Dermis blood vessel endothelial cell (primary cell): ENCODE data around the gene ANXA8. TPM values are rescaled to one million over a fixed set of nuclear protein-coding genes. Genes with fewer than 3 reads are reported as not detected.
"Not testable (repeated sequence)": the region's sequence is repeated elsewhere in the genome, so short reads cannot be mapped to it uniquely, and the experiment has no call there.

Experiments used
- DNase-seq: peaks from one replicate; pipeline ENCODE4 v3.0.0; 2010
- total RNA-seq: library from RNA; depleted of rRNA; stranded (reverse); fragments of >200 nt; gene quantifications from 2 replicates; pipeline ENCODE4 v1.2.3, GENCODE V29; 2014

The ANXA8 gene, protein sequence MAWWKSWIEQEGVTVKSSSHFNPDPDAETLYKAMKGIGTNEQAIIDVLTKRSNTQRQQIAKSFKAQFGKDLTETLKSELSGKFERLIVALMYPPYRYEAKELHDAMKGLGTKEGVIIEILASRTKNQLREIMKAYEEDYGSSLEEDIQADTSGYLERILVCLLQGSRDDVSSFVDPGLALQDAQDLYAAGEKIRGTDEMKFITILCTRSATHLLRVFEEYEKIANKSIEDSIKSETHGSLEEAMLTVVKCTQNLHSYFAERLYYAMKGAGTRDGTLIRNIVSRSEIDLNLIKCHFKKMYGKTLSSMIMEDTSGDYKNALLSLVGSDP
- total RNA-seq, result not detected in 2 replicates

DNA sequence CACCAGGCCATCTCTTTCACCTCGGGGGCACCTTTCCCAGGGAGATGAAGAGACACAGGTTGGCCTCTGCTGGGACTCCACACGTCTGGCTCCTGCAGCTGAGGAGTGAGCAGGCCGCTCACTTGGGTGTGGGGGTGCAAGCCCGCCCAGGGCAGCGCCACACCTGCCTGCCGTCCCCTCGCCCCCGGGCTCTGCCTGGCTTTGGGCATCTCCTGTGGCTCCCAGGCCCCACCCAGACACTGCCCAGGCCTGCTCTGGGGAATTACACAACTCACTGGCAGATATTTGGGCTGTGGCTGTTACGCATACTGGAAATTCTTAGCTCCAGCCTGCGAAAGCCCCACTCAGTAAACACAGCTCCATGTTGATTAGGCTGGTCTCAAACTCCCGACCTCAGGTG is at the start of gene ANXA8:
TSS of gene ANXA8 (minus strand) at position 193 of the 400 bp plus-strand sequence. CDS start at position 11, 182 bp downstream.
- not testable (repeated sequence) for DNase-seq

GRCh38 chr10:47523475-47523874 is 39.6 kb upstream of the ANXA8 start, which contains the start of gene AGAP9:
TSS of gene AGAP9 (minus strand) at chr10:47523638. CDS start at chr10:47523526, 112 bp downstream.
- not testable (repeated sequence) for DNase-seq

- DNase-seq, result not testable (repeated sequence)
These were observed 18.4 kb upstream of the ANXA8 start for GRCh38 chr10:47502313-47502712.

- not testable (repeated sequence) for DNase-seq
These were observed 10.3 kb upstream of the ANXA8 start for GRCh38 chr10:47494226-47494625.

DNA sequence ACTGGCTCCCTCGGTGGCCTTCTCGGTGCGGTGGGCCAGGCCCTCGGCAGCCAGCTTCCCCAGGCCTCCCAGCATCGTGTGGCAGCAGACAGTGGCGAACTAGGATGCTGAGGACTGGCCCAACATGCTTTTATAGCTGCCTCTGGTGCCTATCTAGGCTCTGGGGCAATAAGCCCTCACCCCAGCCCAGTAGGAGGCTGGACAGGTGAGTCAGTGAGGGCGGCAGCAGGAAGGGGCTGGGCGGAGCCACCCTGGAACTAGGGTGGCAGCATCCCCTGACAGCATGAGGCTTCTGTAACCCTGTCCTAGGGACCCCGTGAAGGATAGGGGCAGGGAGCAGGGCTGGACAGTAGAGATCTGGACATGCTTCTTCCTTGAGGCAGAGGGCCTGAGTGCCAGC is 7.7 kb upstream of the ANXA8 start, which contains the start of gene FAM25G:
TSS of gene FAM25G (minus strand) at position 101 of the 400 bp plus-strand sequence. CDS start at position 75, 26 bp downstream.
- DNase-seq, result not testable (repeated sequence)

- DNase-seq, result not testable (repeated sequence)
These were observed 5.7 kb upstream of the ANXA8 start for GRCh38 chr10:47489630-47490029.

DNA sequence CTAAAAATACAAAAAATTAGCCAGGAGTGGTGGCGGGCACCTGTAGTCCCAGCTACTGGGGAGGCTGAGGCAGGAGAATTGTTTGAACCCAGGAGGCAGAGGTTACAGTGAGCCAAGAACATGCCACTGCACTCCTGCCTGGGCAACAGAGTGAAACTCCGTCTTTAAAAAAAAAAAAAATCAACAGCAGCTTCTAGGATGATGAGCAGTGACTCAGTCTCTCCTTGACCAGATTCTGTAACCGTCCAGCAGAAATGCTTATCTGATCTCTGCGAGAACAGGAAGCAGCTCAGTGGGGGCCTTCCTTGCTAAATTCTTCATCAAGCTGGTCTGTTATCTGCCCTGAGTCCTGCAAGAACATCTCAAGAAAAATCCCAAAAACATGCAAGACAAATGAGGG is 2.0 kb upstream of the ANXA8 start:
- DNase-seq, result peak; percentile 2

DNA sequence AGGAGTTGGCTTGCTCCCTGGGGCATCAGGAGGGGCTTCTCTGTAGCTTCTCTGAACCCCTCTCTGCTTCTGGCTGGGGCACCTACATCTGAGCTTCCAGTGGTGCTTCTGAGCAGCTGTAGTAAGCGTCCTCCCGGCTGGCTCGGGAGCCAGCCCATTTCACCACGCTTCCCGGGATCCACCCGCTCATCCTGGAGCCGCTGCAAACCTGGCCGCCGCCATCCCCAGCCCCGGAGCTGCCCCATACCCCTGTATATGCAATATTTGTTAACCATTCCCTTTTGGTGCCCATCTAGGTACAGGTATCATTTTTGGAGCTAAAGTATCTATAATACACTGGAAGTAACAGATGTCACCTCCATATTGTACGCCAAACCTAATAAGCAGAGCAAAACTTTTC is 871 bp upstream of the ANXA8 start:
- DNase-seq, result not testable (repeated sequence)

DNA sequence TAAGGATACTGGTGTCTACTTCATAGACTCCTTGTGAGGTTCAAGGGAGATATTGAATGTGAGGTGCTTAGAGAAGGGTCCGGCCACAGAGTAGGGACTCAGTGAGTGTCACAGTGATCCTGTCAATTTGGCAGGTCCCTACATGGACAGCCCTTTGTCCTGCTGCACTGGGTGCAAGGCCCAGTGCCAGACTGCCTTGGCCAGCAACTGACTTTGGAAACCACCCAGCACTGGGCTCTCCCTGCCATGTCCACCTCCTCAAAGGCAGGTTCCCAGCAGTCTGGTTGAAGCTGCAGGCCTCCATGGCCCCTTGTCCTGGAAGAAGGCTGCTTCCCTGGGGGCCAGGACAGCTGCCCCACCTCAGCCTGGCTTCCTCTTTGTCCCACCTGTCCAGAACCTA is 1.5 kb downstream of the ANXA8 start:
- DNase-seq, result not testable (repeated sequence)

GRCh38 chr10:47481768-47482181 is 2.1 kb downstream of the ANXA8 start:
- DNase-seq, result not testable (repeated sequence)

DNA sequence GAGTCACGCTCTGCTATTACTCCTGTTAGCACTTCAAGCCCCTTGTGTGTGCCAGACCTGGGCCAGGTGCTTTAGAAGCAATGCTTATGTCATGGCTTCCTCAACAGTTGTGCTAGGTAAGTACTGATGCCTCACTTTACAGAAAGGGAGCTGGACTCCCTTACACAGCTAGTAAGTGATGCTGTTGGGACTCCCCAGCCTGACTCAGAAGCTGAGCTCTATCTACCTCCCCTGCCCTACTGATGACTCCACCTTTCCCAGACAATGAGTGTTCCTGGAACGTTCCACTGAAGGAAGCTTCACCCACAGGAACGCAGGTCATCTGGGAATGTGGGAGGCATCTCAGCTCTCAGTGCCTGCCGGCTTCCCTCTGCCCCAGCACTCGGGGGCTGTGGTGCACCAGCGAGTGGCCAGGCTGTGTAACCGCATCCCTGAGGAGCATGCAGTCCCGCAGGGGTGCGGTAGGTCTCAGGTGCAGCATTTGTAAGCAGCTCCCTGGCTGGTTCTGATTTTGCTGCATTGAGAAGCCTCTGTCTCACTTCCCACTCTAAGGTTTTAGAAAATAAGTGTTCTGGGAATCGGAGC is 2.6 kb downstream of the ANXA8 start:
- not testable (repeated sequence) for DNase-seq

- DNase-seq, result not testable (repeated sequence)
These were observed 3.8 kb downstream of the ANXA8 start for GRCh38 chr10:47480133-47480532.

DNA sequence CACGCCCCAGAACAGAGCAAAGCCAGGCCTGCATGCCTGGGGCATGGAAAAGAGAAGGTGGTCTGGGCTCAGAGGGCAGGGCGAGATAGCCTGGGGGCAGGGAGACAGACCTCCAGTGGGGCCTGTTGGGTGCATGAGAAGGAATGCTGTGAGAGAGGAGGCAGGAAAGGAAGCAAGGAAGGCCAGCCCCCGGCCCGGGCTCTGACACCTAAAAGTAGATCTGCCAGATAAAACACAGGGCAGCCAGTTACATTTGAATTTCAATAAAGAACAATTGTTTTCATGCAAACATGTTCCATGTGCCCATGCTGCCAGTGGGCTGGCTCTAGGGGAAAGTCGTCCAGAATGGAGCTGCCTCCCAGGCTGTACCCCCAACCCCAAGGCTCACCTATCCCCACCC is 5.8 kb downstream of the ANXA8 start:
- DNase-seq, result not testable (repeated sequence)

- not testable (repeated sequence) for DNase-seq
These were observed 6.8 kb downstream of the ANXA8 start for GRCh38 chr10:47477078-47477477.

GRCh38 chr10:47475101-47475500 is 8.8 kb downstream of the ANXA8 start:
- DNase-seq, result not testable (repeated sequence)

DNA sequence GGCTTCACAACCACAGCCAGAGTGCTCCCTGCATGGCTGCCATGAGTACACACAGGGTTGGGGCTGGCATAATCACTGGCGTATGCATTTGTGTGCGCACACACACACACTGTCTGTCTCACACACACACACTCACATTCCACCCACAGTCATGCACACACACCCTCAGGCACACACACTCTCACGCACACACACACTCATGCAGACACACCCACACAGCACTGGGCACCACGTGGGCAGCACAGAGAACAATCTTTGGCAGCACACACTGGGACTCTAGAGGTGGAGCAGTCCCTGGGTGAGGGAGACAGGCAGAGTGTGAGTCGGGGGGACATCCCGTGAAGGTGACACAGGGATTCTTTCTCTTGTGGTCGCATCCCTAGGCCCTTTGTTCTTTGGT is 10.4 kb downstream of the ANXA8 start:
- not testable (repeated sequence) for DNase-seq

DNA sequence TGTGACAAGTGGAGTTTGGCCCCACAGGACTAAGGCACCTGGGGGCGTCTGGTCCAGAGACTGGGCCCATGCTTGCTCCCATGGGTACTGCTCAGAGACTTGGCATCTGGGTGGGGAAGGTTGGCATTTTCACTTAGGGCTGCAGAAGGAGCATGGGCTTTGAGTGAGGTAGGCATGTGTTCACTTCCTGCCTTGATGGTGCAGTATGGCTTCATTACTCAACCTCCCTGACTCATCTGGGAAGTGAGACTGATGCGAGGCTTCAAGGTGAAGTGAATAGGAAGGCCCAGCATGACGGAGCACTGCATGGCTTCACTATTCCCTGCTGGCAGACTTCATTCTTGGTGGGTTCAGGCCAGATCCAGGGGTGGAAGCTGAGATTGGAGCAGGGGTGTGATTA is 11.3 kb downstream of the ANXA8 start:
- not testable (repeated sequence) for DNase-seq

DNA sequence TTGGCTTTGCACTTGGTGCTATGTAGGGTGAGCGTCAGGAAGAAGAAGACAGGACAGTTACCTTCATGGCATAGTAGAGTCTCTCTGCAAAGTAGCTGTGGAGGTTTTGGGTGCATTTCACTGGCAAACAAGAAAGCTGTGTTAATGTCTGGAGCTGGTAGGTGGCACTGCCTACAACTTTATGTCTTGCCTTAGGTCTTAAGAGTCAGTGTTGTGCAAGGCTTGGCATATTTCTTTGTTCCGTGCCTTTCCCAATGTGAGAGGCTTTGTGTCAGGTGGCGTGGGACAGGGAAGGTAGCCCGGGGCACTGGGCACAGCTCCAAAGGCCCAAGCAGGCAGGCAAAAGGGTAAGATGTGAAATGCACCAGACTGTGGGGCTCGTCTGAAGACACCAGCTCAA is 11.8 kb downstream of the ANXA8 start:
- not testable (repeated sequence) for DNase-seq

DNA sequence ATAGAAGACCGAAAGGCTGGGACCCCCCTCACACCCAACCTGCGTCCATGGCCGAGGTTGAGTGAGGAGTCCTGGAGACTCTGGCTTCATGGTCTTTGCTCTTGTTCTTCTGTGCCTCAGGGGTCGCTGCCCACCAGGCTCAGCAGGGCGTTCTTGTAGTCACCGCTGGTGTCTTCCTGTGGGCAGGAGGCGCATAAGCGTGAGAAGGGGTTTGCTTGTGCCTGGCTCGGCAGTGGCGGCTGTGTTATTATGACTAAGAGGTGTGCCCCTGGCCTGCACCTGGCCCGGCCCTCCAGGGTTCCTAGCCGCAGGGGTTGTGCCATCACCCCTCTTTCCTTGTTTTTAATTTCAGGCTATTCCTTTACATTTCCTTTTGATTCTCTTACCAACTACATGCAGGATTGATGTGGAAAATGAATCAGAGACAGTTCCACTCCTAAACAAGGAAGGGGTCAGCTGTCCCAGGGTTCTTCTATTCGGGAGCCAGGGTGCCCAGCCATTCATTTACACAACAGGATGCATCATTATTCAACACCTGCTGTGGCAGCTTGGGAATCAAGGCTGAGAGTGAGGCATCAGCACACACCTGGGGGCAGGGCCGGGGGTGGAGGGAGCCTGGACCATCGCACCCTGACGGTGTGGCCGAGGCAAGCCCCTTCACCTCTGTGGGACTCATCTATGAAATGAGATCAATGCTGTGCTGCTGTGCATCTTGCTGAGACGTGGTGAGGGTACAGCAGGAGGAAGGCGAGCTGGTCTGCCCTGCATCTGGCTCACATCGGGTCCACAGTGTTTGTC is 15.0 kb downstream of the ANXA8 start:
- DNase-seq, result not testable (repeated sequence)

- not testable (repeated sequence) for DNase-seq
These were observed 16.0 kb downstream of the ANXA8 start for GRCh38 chr10:47467957-47468356.

DNA sequence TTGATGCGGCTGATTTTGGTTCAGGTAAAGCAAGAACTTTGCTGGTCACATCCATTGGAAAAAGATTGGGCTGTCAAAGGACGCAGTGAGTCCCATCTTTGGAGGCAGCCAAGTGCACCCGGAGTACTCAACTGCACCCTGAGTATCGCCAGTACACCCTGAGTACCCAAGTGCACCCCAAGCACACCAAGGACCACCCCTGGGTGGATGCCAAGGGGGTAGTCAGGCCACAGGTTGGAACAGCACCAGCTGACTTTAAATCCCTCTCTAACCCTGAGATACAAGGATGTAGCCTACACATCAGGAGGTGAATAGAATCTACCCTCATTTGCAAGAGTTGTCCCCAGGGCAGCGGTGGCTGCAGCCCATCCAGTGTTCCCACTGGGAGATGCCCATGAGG is 16.5 kb downstream of the ANXA8 start:
- DNase-seq, result not testable (repeated sequence)

DNA sequence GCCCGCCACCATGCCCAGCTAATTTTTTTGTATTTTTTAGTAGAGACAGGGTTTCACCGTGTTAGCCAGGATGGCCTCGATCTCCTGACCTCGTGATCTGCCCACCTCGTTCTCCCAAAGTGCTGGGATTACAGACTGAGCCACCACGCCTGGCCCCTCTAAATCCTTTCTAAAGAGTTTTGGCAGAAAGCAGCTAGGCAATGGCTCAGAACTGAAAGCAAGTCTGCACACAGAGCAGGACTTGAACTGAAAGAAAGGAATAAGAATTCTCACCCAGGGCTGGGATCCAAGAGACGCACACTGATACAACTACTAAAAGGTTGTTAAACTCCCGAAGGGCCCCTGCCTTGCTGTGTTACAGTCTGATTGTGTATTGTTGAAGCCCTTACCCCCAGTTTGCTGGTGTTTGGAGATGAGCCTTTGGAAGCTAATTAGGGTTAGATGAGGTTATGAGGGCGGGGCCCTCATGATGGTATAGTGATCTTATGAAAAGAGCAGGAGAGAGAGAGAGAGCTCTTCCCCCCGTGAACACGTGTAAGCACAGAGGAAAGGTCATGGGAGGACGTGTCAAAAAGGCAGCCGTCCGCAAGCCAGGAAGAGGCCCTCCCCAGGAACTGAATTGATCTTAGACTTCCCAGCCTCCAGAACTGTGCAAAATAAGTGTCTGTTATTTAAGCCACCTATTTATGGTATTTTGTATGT is 18.5 kb downstream of the ANXA8 start:
- DNase-seq, result not testable (repeated sequence)
